Measurements from ENCODE around the gene GRK5. TPM values are rescaled to one million over a fixed set of nuclear protein-coding genes. Genes with fewer than 3 reads are reported as not detected.

The GRK5 gene
- total and polyA plus RNA-seq, 4 donors, result 18.5 to 43.1 (median 40.3) TPM

DNA sequence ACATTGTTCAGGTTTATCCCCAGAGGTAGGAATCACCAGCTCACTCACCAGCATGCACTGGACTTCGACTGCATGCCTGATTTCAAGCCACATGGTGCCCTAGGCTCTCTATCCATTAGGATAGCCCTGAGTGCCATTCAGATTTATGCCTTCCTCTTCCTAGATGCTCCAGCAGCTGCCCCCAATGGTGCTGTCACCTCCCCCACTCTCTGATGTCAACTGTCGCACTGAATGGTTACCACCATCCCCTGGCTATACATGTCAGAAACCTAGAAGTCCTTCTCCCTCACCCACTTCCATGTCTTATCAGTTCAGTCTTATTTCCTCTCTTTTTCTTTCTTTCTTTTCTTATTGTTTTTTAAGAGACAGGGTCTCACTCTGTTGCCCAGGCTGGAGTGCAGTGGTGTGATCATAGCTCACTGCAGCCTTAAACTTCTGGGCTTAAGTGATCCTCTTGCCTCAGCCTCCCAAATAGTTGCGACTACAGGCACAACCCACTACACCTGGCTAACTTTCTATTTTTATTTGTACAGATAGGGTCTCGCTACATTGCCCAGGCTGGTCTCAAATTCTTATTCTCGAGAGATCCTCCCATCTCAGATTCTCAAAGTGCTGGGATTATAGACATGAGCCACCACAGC lies 44.8 kb upstream of the GRK5 start:
- TF ChIP-seq, protein P1, sequence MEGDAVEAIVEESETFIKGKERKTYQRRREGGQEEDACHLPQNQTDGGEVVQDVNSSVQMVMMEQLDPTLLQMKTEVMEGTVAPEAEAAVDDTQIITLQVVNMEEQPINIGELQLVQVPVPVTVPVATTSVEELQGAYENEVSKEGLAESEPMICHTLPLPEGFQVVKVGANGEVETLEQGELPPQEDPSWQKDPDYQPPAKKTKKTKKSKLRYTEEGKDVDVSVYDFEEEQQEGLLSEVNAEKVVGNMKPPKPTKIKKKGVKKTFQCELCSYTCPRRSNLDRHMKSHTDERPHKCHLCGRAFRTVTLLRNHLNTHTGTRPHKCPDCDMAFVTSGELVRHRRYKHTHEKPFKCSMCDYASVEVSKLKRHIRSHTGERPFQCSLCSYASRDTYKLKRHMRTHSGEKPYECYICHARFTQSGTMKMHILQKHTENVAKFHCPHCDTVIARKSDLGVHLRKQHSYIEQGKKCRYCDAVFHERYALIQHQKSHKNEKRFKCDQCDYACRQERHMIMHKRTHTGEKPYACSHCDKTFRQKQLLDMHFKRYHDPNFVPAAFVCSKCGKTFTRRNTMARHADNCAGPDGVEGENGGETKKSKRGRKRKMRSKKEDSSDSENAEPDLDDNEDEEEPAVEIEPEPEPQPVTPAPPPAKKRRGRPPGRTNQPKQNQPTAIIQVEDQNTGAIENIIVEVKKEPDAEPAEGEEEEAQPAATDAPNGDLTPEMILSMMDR (IDR thresholded peaks at IDR 0.05; ENCODE audit: control extremely low read depth, extremely low read depth), result no peak
- H3K9ac ChIP-seq (ENCODE audit: insufficient read depth in 1 of 2, low read length in 2 of 2), result no peak overlapping the region
- DNase-seq (no peak), ATAC-seq (ENCODE audit: insufficient read depth, low FRiP score) (no peak)
- H3K4me3 ChIP-seq, result no peak overlapping the region
- peaks cover 0 to 15% (median 4%) of the 10 kb centered on the region in 4 donors for H3K36me3 ChIP-seq (ENCODE audit: control insufficient read depth in 4 of 4, insufficient read depth in 4 of 4, low read length in 4 of 4)
- no peaks in the 10 kb centered on the region for H3K27me3 ChIP-seq (ENCODE audit: control insufficient read depth in 3 of 3, insufficient read depth in 3 of 3, low read length in 2 of 3)
- H3K4me1 ChIP-seq (ENCODE audit: control insufficient read depth in 5 of 5, insufficient read depth in 5 of 5, low read length in 5 of 5), result peaks cover 0 to 9% (median 2%) of the 10 kb centered on the region in 5 donors
- no peaks in the 10 kb centered on the region for H3K9me3 ChIP-seq (ENCODE audit: control insufficient read depth in 4 of 4, insufficient read depth in 3 of 4, low read length in 3 of 4)
- H3K27ac ChIP-seq (ENCODE audit: low read depth in 1 of 2, low read length in 1 of 2), result no peak overlapping the region
- WGBS, 2 donors, result 94 to 96% methylated on average over 5 of the region's 5 CpGs

DNA sequence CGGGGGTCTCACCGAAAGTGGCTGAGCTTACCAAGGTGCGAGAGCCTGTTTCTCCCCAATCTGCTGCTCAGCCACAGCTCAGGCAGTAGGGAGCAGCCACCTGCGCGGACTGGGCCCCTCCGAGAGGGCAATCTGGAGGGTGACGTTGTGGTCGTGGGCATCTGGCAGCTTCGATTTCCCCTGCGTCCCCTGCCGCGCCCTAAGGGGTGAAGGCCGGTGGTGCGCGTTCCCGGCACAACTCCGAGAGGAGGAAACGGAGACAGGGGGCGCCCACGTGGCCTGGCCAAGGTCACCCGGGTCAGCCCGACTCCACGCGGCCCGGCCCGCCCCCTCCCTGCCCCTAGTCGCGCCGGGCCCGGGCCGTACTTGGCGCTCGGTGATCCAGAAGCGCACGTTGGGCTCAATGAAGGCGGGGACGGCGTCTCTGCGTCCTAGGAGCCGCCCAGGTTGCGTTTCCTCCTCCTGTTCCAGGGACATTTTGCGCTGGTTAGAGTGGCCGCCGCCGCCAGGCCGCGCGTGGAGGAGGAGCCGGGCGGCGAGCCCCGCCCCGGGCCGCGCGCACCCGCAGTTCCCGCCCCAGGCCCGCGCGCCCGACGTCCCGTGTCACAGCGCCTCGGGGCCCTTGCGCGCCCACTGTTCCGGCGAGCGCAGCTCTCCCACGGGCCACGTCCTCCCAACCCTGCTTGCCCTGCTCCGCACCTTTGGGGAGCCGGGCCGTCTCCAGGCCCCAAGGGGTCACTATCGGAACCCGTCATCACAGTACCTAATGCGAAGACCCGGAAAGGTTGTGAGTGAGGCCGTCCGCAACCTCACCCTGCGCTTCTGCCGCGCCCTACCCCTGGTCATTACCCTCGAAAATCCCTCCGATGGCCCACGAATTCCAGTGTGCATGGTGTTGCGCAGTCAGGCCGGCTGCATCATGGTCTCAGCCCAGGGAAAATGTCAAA lies 41.9 kb upstream of the GRK5 start, which contains the start of gene SFXN4:
Gene SFXN4, minus strand, starts transcription at position 544 of the 947 bp plus-strand sequence. Its CDS starts 67 bp downstream, at position 477.
- ATAC-seq (ENCODE audit: insufficient read depth, low FRiP score) (peak; percentile 99), DNase-seq (peak; percentile 71 to 80 (median 76))
- peak within 1 kb of the TSS; percentile 84 for H3K4me3 ChIP-seq
- H3K27me3 ChIP-seq (ENCODE audit: control insufficient read depth in 3 of 3, insufficient read depth in 3 of 3, low read length in 2 of 3), result no peaks in the 10 kb centered on the region
- H3K9ac ChIP-seq (ENCODE audit: insufficient read depth in 1 of 2, low read length in 2 of 2), result peak within 1 kb of the TSS; percentile 76 to 81
- TF ChIP-seq, protein P1 (IDR thresholded peaks at IDR 0.05; ENCODE audit: control extremely low read depth, extremely low read depth), result no peak
- H3K27ac ChIP-seq (ENCODE audit: low read depth in 1 of 2, low read length in 1 of 2), result peak within 1 kb of the TSS; percentile 82 to 93
- WGBS, 2 donors, result 0 to 1% methylated on average over 83 to 90 of the region's 90 CpGs
- H3K4me1 ChIP-seq (ENCODE audit: control insufficient read depth in 5 of 5, insufficient read depth in 5 of 5, low read length in 5 of 5), result peaks cover 0 to 9% (median 2%) of the 10 kb centered on the region in 5 donors
- no peaks in the 10 kb centered on the region for H3K9me3 ChIP-seq (ENCODE audit: control insufficient read depth in 4 of 4, insufficient read depth in 3 of 4, low read length in 3 of 4)
- peaks cover 10 to 16% (median 14%) of the 10 kb centered on the region in 4 donors for H3K36me3 ChIP-seq (ENCODE audit: control insufficient read depth in 4 of 4, insufficient read depth in 4 of 4, low read length in 4 of 4)

DNA sequence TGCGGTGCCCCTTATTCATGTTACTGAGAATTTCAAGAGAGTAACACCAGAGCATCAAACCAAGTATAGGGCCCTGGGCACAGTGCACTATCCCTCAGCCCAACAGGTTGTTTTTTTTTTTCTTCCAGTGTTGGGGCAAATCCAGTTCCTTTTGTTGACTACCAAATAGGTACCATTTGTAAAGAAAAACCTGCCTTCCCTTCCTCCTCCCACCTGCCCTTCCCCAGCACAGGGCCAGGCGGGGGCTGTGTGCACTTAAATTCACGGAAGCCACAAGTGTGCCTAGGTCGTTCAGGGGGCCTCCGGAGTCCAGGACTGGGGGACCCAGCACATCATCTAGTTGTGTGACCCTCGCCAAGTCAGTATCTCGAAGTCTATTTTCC lies 41.3 kb upstream of the GRK5 start:
- DNase-seq, result no peak
- Histone ChIP-seq H3K4me1 (ENCODE audit: control insufficient read depth in 5 of 5, insufficient read depth in 5 of 5, low read length in 5 of 5) (peaks cover 0 to 9% (median 2%) of the 10 kb centered on the region in 5 donors), H3K27ac (ENCODE audit: low read depth in 1 of 2, low read length in 1 of 2) (peak overlapping the region; percentile 82 to 93), H3K27me3 (ENCODE audit: control insufficient read depth in 3 of 3, insufficient read depth in 3 of 3, low read length in 2 of 3) (no peaks in the 10 kb centered on the region), H3K9me3 (ENCODE audit: control insufficient read depth in 4 of 4, insufficient read depth in 3 of 4, low read length in 3 of 4) (no peaks in the 10 kb centered on the region), H3K4me3 (peak overlapping the region; percentile 84), H3K36me3 (ENCODE audit: control insufficient read depth in 4 of 4, insufficient read depth in 4 of 4, low read length in 4 of 4) (peaks cover 10 to 17% (median 15%) of the 10 kb centered on the region in 4 donors), H3K9ac (ENCODE audit: insufficient read depth in 1 of 2, low read length in 2 of 2) (peak overlapping the region; percentile 66 to 81)
- no peak for ATAC-seq (ENCODE audit: insufficient read depth, low FRiP score)
- 60 to 61% methylated on average over 7 of the region's 7 CpGs for WGBS, 2 donors
- TF ChIP-seq, protein P1 (IDR thresholded peaks at IDR 0.05; ENCODE audit: control extremely low read depth, extremely low read depth), result no peak

All from lung (tissue), 12 donors.